Endothelial cell of umbilical vein (primary cell): Measurements from ENCODE around the gene NCOA7. TPM values are rescaled to one million over a fixed set of nuclear protein-coding genes. Genes with fewer than 3 reads are reported as not detected.

Experiments used
- BruUV-seq: library from RNA; stranded (reverse); fragments of 400-500 nt; replicated peaks from 2 replicates; lab custom pipeline; 2021; lab: Mats Ljungman, UMichigan
- CTCF ChIA-PET: fragments of 300-600, 350-600 bp; sonication (Branson Sonifier 250); formaldehyde crosslinking; loops from one replicate; lab custom pipeline; 2021; ENCODE audit warnings: antibody characterized with exemption, inconsistent platforms; lab: Charles Lee
- POLR2A ChIA-PET: fragments of 300-600, 350-600 bp; sonication (Branson Sonifier 250); formaldehyde crosslinking; loops from one replicate; lab custom pipeline; 2021; ENCODE audit warnings: antibody characterized with exemption, inconsistent platforms; lab: Charles Lee
- DNase-seq: peaks from one replicate; pipeline ENCODE4 v3.0.0-alpha.2; 2011; ENCODE audit warnings: low read depth, low spot score
- FAIRE-seq: peaks from 2 replicates; lab custom pipeline; 2011; peaks lifted over from hg19 to GRCh38; lab: Jason Lieb, UNC
- H2AFZ ChIP-seq: 2 replicates; pipeline ENCODE4 v1.6.0; 2012; ENCODE audit warnings: low read depth, low read length, control low read depth, inconsistent platforms
- H3K27ac ChIP-seq: 2 replicates; pipeline ENCODE4 v1.5.1; 2011; ENCODE audit warnings: low read depth, mild to moderate bottlenecking, control low read depth, low read length, moderate library complexity; ENCODE audit not compliant: insufficient read depth
- H3K27me3 ChIP-seq, 2 experiments: 2 replicates each; pipeline versions ENCODE4 v1.6.0 to v1.6.1; 2011; ENCODE audit warnings: low read length in 2 of 2, mixed read lengths in 1 of 2; ENCODE audit not compliant: control insufficient read depth in 2 of 2, insufficient read depth in 2 of 2
- H3K36me3 ChIP-seq, 2 experiments: 2 replicates in 1 of 2; 3 replicates in 1 of 2; pipeline ENCODE4 v1.5.1; 2011; ENCODE audit warnings: low read length in 2 of 2, mild to moderate bottlenecking in 1 of 2, moderate library complexity in 1 of 2; ENCODE audit not compliant: control insufficient read depth in 2 of 2, insufficient read depth in 2 of 2; ENCODE audit errors: extremely low read depth in 1 of 2
- H3K4me1 ChIP-seq: 3 replicates; pipeline ENCODE4 v1.5.1; 2011; ENCODE audit warnings: mild to moderate bottlenecking, low read length; ENCODE audit not compliant: control insufficient read depth, insufficient read depth; ENCODE audit errors: extremely low read depth
- H3K4me2 ChIP-seq: 2 replicates; pipeline ENCODE4 v1.6.1; 2011; ENCODE audit warnings: low read length, control low read depth, mixed read lengths; ENCODE audit not compliant: insufficient read depth
- H3K4me3 ChIP-seq, 3 experiments: fragments of 200-600 bp in 1 of 3; sonication (generic), shearing (Covaris generic) in 1 of 3; replicated peaks in 1 of 3; 2 replicates each; pipeline ENCODE4 v1.5.1; 2011 to 2016; ENCODE audit warnings: control low read depth in 3 of 3, low read length in 3 of 3, mild to moderate bottlenecking in 2 of 3, inconsistent platforms in 1 of 3, low read depth in 1 of 3, moderate library complexity in 1 of 3; ENCODE audit not compliant: insufficient read depth in 1 of 3
- H3K79me2 ChIP-seq: 2 replicates; pipeline ENCODE4 v1.6.0; 2012; ENCODE audit warnings: low read length, inconsistent platforms; ENCODE audit not compliant: control insufficient read depth, insufficient read depth
- H3K9ac ChIP-seq: replicated peaks from 2 replicates; pipeline ENCODE3; 2011; ENCODE audit warnings: low read length, control low read depth; ENCODE audit not compliant: insufficient read depth; ENCODE audit errors: extremely low read depth
- H3K9me1 ChIP-seq: replicated peaks from 3 replicates; pipeline ENCODE4 v1.6.0; 2011; ENCODE audit warnings: mild to moderate bottlenecking, low read length; ENCODE audit not compliant: control insufficient read depth, insufficient read depth; ENCODE audit errors: extremely low read depth
- H3K9me3 ChIP-seq: replicated peaks from 2 replicates; pipeline ENCODE4 v1.5.1; 2012; ENCODE audit warnings: low read length, inconsistent platforms; ENCODE audit not compliant: control insufficient read depth, insufficient read depth
- H4K20me1 ChIP-seq: replicated peaks from 2 replicates; pipeline ENCODE3; 2011; ENCODE audit warnings: mild to moderate bottlenecking, low read length; ENCODE audit not compliant: control insufficient read depth, insufficient read depth; ENCODE audit errors: extremely low read depth
- EZH2 ChIP-seq: IDR thresholded peaks from 2 replicates; pipeline ENCODE4 v1.6.1; 2012; ENCODE audit warnings: borderline replicate concordance, low read depth, mild to moderate bottlenecking, moderate library complexity, low read length, inconsistent platforms; ENCODE audit not compliant: severe bottlenecking
- FOS ChIP-seq: IDR thresholded peaks from 2 replicates; pipeline ENCODE4 v1.6.1; 2011; ENCODE audit warnings: mild to moderate bottlenecking, low read length, moderate library complexity, borderline replicate concordance; ENCODE audit not compliant: insufficient read depth
- GATA2 ChIP-seq: IDR thresholded peaks from 2 replicates; pipeline ENCODE4 v1.7.0; 2011; ENCODE audit warnings: low read depth, mild to moderate bottlenecking, moderate library complexity, mixed read lengths, low read length; ENCODE audit not compliant: insufficient read length, insufficient read depth
- JUN ChIP-seq: IDR thresholded peaks from 2 replicates; pipeline ENCODE4 v1.6.1; 2011; ENCODE audit warnings: borderline replicate concordance, low read depth; ENCODE audit not compliant: insufficient read length, insufficient read depth
- MYC ChIP-seq: IDR thresholded peaks from one replicate; pipeline ENCODE4 v1.6.1; 2011; ENCODE audit warnings: mild to moderate bottlenecking, low read depth, low read length
- POLR2A ChIP-seq: IDR thresholded peaks from 2 replicates; pipeline ENCODE4 v1.6.1; 2012; ENCODE audit warnings: low read depth, mild to moderate bottlenecking, control low read depth, low read length
- POLR2AphosphoS5 ChIP-seq: IDR thresholded peaks from 2 replicates; pipeline ENCODE4 v1.6.1; 2012; ENCODE audit warnings: low read depth, mild to moderate bottlenecking, control low read depth, low read length, moderate library complexity; ENCODE audit not compliant: insufficient read depth
- dilution Hi-C: fragments of 300-500 bp; cut with MboI; formaldehyde crosslinking; loops from one replicate; pipeline ENCODE4 v1.15.0; 2019; ENCODE audit warnings: low sequenced_read_pairs; ENCODE audit not compliant: extremely low pct_ligation_motif_present
- intact Hi-C: fragments of 100-400 bp; cut with micrococcal nuclease; formaldehyde crosslinking; loops from one replicate; pipeline ENCODE4 v1.10.0; 2022
- polyA plus RNA-seq, 4 experiments: library from polyadenylated mRNA; depleted of rRNA in 3 of 4; stranded (reverse) in 3 of 4; unstranded in 1 of 4; fragments of >200 nt; gene quantifications; 2 replicates each; pipeline versions ENCODE4 v1.2.1 to v1.2.3, GENCODE V29; 2011 to 2012; ENCODE audit warnings: missing spikeins in 1 of 4
- total RNA-seq: library from RNA; stranded (reverse); gene quantifications from 2 replicates; pipeline ENCODE4 v1.2.3, GENCODE V29; 2021
- TF ChIP-seq, protein P1 (sequence below), 2 donors: IDR thresholded peaks; 1 replicate in 1 of 2; 2 replicates in 1 of 2; pipeline ENCODE4 v1.5.1; 2011; ENCODE audit warnings: low read length in 2 of 2, mild to moderate bottlenecking in 2 of 2, moderate library complexity in 2 of 2, control low read depth in 1 of 2, inconsistent platforms in 1 of 2, low read depth in 1 of 2; ENCODE audit not compliant: insufficient read depth in 1 of 2; ENCODE audit errors: extremely low read depth in 1 of 2
- TF ChIP-seq, protein P2 (sequence below): IDR thresholded peaks from 2 replicates; pipeline ENCODE4 v1.6.1; 2011; ENCODE audit not compliant: insufficient read depth, insufficient read length

The NCOA7 gene
- total and polyA plus RNA-seq, 2 donors (not counting 3 experiments of a cell fraction or from before 2014, with no cell fraction given): 27.7 to 71.2 TPM

DNA sequence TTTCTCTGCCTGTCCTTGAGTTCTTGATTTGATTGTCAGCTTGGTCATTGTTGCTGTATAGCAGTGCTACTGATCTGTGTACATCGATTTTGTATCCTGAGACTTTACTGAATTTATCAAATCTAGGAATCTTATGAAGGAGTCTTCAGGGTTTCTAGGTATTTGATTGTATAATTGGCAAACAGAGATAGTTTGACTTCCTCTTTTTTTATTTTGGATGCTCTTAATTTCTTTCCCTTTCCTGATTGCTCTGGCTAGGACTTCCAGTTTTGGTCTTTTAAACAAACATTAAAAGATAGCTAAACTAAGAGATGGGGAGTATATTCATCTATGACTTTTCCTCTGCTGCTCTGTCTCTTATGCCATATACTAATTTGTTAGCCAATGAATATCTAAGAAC, 62.4 kb downstream of the NCOA7 start:
- H3K4me3 ChIP-seq: no peak overlapping the region
- TF ChIP-seq, protein P1, sequence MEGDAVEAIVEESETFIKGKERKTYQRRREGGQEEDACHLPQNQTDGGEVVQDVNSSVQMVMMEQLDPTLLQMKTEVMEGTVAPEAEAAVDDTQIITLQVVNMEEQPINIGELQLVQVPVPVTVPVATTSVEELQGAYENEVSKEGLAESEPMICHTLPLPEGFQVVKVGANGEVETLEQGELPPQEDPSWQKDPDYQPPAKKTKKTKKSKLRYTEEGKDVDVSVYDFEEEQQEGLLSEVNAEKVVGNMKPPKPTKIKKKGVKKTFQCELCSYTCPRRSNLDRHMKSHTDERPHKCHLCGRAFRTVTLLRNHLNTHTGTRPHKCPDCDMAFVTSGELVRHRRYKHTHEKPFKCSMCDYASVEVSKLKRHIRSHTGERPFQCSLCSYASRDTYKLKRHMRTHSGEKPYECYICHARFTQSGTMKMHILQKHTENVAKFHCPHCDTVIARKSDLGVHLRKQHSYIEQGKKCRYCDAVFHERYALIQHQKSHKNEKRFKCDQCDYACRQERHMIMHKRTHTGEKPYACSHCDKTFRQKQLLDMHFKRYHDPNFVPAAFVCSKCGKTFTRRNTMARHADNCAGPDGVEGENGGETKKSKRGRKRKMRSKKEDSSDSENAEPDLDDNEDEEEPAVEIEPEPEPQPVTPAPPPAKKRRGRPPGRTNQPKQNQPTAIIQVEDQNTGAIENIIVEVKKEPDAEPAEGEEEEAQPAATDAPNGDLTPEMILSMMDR (IDR thresholded peaks at IDR 0.05; ENCODE audit: extremely low read depth in 1 of 2, insufficient read depth in 1 of 2, low read depth in 1 of 2, low read length in 2 of 2): no peak
- no peak for TF ChIP-seq FOS
- TF ChIP-seq EZH2: no peak
- no peak for TF ChIP-seq POLR2AphosphoS5
- no peak for TF ChIP-seq POLR2A
- TF ChIP-seq GATA2: no peak
- no peak for TF ChIP-seq JUN
- TF ChIP-seq MYC: no peak
- TF ChIP-seq, protein P2, sequence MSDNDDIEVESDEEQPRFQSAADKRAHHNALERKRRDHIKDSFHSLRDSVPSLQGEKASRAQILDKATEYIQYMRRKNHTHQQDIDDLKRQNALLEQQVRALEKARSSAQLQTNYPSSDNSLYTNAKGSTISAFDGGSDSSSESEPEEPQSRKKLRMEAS: no peak
- no peak overlapping the region for H3K9ac ChIP-seq
- H3K79me2 ChIP-seq: peaks cover 18% of the 10 kb centered on the region
- no peak overlapping the region for H3K27ac ChIP-seq
- H3K9me3 ChIP-seq: no peaks in the 10 kb centered on the region
- CTCF ChIA-PET: interaction anchor here (0.8 kb wide), 1 partner anchor 62 kb away, joined by 3 read pairs; no protein-coding TSS in a partner anchor
- BruUV-seq: no TSS peak
- peaks cover 2 to 6% of the 10 kb centered on the region in 2 experiments for H3K36me3 ChIP-seq
- no peaks in the 10 kb centered on the region for H3K27me3 ChIP-seq
- no peaks in the 10 kb centered on the region for H4K20me1 ChIP-seq
- H3K4me2 ChIP-seq: no peak overlapping the region
- DNase-seq (no peak), FAIRE-seq (no peak)
- no peaks in the 10 kb centered on the region for H3K4me1 ChIP-seq
- no peaks in the 10 kb centered on the region for H3K9me1 ChIP-seq
- intact Hi-C loops (no loop called here), dilution Hi-C loops (no loop called here)
- H2AFZ ChIP-seq: no peak overlapping the region
- POLR2A ChIA-PET: no interaction called here
